Sigmoid colon (tissue), 7 donors: ENCODE data around the gene SLC25A13. TPM values are rescaled to one million over a fixed set of nuclear protein-coding genes. Genes with fewer than 3 reads are reported as not detected.

Experiments used
- DNase-seq: peaks from one replicate; pipeline ENCODE4 v3.0.0-alpha.2; 2019
- H3K27ac ChIP-seq, 4 donors: fragments of 200-600 bp; sonication (generic); one replicate each; pipeline ENCODE4 v1.5.1; 2016 to 2019; ENCODE audit warnings: mild to moderate bottlenecking in 1 of 4
- H3K27me3 ChIP-seq, 3 donors: fragments of 200-600 bp; sonication (generic); one replicate each; pipeline ENCODE4 v1.5.1; 2019; ENCODE audit warnings: mild to moderate bottlenecking in 1 of 3
- H3K36me3 ChIP-seq, 4 donors: fragments of 200-600 bp; sonication (generic); one replicate each; pipeline ENCODE4 v1.5.1; 2016 to 2019
- H3K4me1 ChIP-seq, 4 donors: fragments of 200-600 bp; sonication (generic); one replicate each; pipeline ENCODE4 v1.5.1; 2017 to 2019
- H3K4me3 ChIP-seq, 4 donors: fragments of 200-600 bp; sonication (generic); one replicate each; pipeline ENCODE4 v1.5.1; 2017 to 2019; ENCODE audit warnings: mild to moderate bottlenecking in 2 of 4, moderate library complexity in 1 of 4
- H3K9me3 ChIP-seq, 4 donors: fragments of 200-600 bp in 3 of 4; sonication (generic) in 3 of 4; one replicate each; pipeline versions ENCODE4 v1.5.1 to v1.6.1; 2013 to 2019
- CTCF ChIP-seq, 4 experiments: fragments of 450-650 bp in 3 of 4; fragments of 200-600 bp in 1 of 4; IDR thresholded peaks; one replicate each; pipeline ENCODE4 v1.5.1; 2016 to 2019; ENCODE audit warnings: antibody characterized with exemption in 4 of 4, mild to moderate bottlenecking in 3 of 4, moderate library complexity in 2 of 4
- EP300 ChIP-seq, 4 donors: sonication (generic); formaldehyde crosslinking; IDR thresholded peaks; one replicate each; pipeline ENCODE4 v1.6.1; 2017; ENCODE audit warnings: antibody characterized with exemption in 4 of 4
- POLR2A ChIP-seq, 2 donors: fragments of 450-650 bp; IDR thresholded peaks; one replicate each; pipeline ENCODE4 v1.6.1; 2016; ENCODE audit warnings: antibody characterized with exemption in 2 of 2, mild to moderate bottlenecking in 2 of 2, moderate library complexity in 2 of 2
- POLR2AphosphoS5 ChIP-seq, 4 donors: sonication (generic); formaldehyde crosslinking; IDR thresholded peaks; one replicate each; pipeline ENCODE4 v1.6.1; 2017; ENCODE audit warnings: antibody characterized with exemption in 4 of 4
- WGBS, 2 donors: extraction: QIAGEN DNeasy Blood & Tissue Kit; methylation state at CpG; one replicate each; pipeline ENCODE4 v1.1.7; 2013; 5-methylcytosine and 5-hydroxymethylcytosine counted together
- intact Hi-C: fragments of 100-400 bp; cut with DNase I; formaldehyde crosslinking; loops from one replicate; pipeline ENCODE4 v1.15.1; 2023
- polyA plus RNA-seq, 3 donors: library from polyadenylated mRNA; stranded (reverse); fragments of 200-250 nt; gene quantifications; one replicate each; pipeline ENCODE4 v1.2.3, GENCODE V29; 2013
- total RNA-seq, 4 donors: library from RNA; depleted of rRNA; stranded (reverse); fragments of >200 nt; gene quantifications; one replicate each; pipeline ENCODE4 v1.1.0, GENCODE V29; 2016
- donor health status: healthy with polysubstance abuse.
- donor health status: Bipolar disorder and iron deficiency.
- donor health status: healthy.

Gene SLC25A13
- total and polyA plus RNA-seq, 7 donors: 10.7 to 33.0 (median 20.8) TPM

DNA sequence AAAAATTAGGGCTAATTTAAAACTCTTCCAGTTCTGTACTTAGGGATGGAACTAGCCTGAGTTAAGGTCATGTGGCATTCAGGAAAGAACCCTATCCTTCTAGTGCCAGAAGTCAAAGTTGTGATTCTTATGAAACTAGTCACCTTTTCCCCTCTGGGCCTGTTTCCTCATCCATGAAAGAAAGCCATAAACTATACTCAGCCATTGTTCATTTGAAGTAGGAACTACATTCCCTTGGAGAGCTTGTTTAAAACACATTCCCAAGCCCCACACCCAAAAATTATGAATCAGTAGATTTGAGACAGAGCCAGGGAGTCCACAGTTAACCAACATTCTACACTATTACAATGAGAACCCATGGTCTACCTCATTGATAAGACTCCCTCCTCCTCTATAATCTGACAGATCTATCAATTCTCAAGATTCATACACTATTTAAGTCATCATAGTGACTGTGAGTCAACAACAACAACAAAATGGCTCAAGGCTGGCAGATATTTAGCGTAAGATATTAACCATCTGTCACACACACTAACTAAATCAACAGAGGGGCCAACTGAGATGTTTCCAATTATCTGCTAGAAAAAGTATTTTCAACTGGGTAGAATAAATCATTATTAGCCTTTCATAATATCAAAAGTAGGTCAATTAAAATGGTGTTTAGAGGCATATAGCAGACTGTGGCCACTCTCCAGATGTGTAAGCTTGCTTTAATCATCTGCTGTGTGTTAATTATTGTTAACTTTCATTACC, 102.3 kb downstream of the SLC25A13 start:
- peak in 2 of 4 donors; percentile 24 to 39 for TF ChIP-seq POLR2AphosphoS5 (IDR thresholded peaks at IDR 0.05)
- no peak for TF ChIP-seq POLR2A (IDR thresholded peaks at IDR 0.05)
- no peak for TF ChIP-seq CTCF (IDR thresholded peaks at IDR 0.05)
- TF ChIP-seq EP300 (IDR thresholded peaks at IDR 0.05): no peak
- WGBS, 2 donors: 92 to 95% methylated on average over 1 of the region's 1 CpG
- Histone ChIP-seq H3K27me3 (no peaks in the 10 kb centered on the region), H3K4me1 (peaks cover 0 to 14% (median 3%) of the 10 kb centered on the region in 4 donors), H3K4me3 (no peak overlapping the region), H3K36me3 (no peaks in the 10 kb centered on the region), H3K9me3 (no peaks in the 10 kb centered on the region), H3K27ac (peak overlapping the region in 2 of 4 donors; percentile 16 to 27)
- DNase-seq: no peak
- intact Hi-C loops: no loop called here

- intact Hi-C loops: no loop called here
- DNase-seq: no peak
- Histone ChIP-seq H3K27me3 (no peaks in the 10 kb centered on the region), H3K36me3 (no peaks in the 10 kb centered on the region), H3K4me3 (no peak overlapping the region), H3K4me1 (peaks cover 0 to 14% (median 3%) of the 10 kb centered on the region in 4 donors), H3K27ac (peak overlapping the region in 2 of 4 donors; percentile 7 to 16), H3K9me3 (no peaks in the 10 kb centered on the region)
- no peak for TF ChIP-seq POLR2AphosphoS5 (IDR thresholded peaks at IDR 0.05)
- no peak for TF ChIP-seq CTCF (IDR thresholded peaks at IDR 0.05)
- no peak for TF ChIP-seq POLR2A (IDR thresholded peaks at IDR 0.05)
- no peak for TF ChIP-seq EP300 (IDR thresholded peaks at IDR 0.05)
- 70 to 73% methylated on average over 4 of the region's 4 CpGs for WGBS, 2 donors
These were observed 103.1 kb downstream of the SLC25A13 start for GRCh38 chr7:96218664-96219243.

GRCh38 chr7:96217147-96217546, 104.8 kb downstream of the SLC25A13 start:
- Histone ChIP-seq H3K4me3 (no peak overlapping the region), H3K36me3 (no peaks in the 10 kb centered on the region), H3K9me3 (no peaks in the 10 kb centered on the region), H3K27me3 (no peaks in the 10 kb centered on the region), H3K27ac (no peak overlapping the region), H3K4me1 (peaks cover 0 to 14% (median 3%) of the 10 kb centered on the region in 4 donors)
- TF ChIP-seq POLR2AphosphoS5 (IDR thresholded peaks at IDR 0.05) (no peak), EP300 (IDR thresholded peaks at IDR 0.05) (no peak), CTCF (IDR thresholded peaks at IDR 0.05) (no peak)
- no peak for DNase-seq
- intact Hi-C loops: no loop called here
- 77 to 85% methylated on average over 1 of the region's 1 CpG for WGBS, 2 donors

DNA sequence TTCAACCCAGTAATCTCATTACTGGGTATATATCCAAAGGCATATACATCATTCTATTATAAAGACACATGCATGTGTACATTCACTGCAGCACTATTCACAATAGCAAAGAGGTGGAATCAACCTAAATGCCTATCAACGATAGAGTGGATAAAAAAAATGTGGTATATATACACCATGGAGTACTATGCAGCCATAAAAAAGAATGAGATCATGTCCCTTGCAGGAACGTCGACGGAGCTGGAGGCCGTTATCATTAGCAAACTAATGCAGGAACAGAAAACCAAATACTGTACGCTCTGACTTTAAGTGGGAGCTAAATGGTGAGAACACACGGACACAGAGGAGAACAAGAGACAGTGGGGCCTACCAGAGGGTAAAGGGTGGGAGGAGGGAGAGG, 105.5 kb downstream of the SLC25A13 start:
- DNase-seq: no peak
- H3K36me3 ChIP-seq: no peaks in the 10 kb centered on the region
- H3K4me3 ChIP-seq: no peak overlapping the region
- no peak for TF ChIP-seq POLR2AphosphoS5 (IDR thresholded peaks at IDR 0.05)
- no peak for TF ChIP-seq EP300 (IDR thresholded peaks at IDR 0.05)
- TF ChIP-seq POLR2A (IDR thresholded peaks at IDR 0.05): no peak
- TF ChIP-seq CTCF (IDR thresholded peaks at IDR 0.05): no peak
- H3K9me3 ChIP-seq: no peaks in the 10 kb centered on the region
- H3K4me1 ChIP-seq: peaks cover 0 to 14% (median 3%) of the 10 kb centered on the region in 4 donors
- intact Hi-C loops: no loop called here
- H3K27ac ChIP-seq: no peak overlapping the region
- WGBS, 2 donors: 96 to 97% methylated on average over 7 of the region's 7 CpGs
- H3K27me3 ChIP-seq: no peaks in the 10 kb centered on the region
